GM12878 (cell line): ENCODE results near the gene MACROD2. TPM values are rescaled to one million over a fixed set of nuclear protein-coding genes. Genes with fewer than 3 reads are reported as not detected.

Source experiments
- CHD2 ChIP-seq: IDR thresholded peaks from 2 replicates; pipeline ENCODE4 v1.6.1; 2011; ENCODE audit warnings: low read depth, low read length, improper control_type of control experiment, borderline replicate concordance
- JUND ChIP-seq: IDR thresholded peaks from 2 replicates; pipeline ENCODE4 v1.6.1; 2012; ENCODE audit warnings: low read depth, mild to moderate bottlenecking, low read length, improper control_type of control experiment, moderate library complexity
- RB1 ChIP-seq: fragments of 450-650 bp; formaldehyde crosslinking; IDR thresholded peaks from 2 replicates; pipeline ENCODE4 v1.6.1; 2017; ENCODE audit warnings: mild to moderate bottlenecking, borderline replicate concordance
- SMC3 ChIP-seq: IDR thresholded peaks from 2 replicates; pipeline ENCODE4 v1.6.1; 2011; ENCODE audit warnings: low read length, improper control_type of control experiment, borderline replicate concordance
- SREBF2 ChIP-seq: IDR thresholded peaks from 2 replicates; pipeline ENCODE4 v1.6.1; 2012; ENCODE audit warnings: mild to moderate bottlenecking, low read length
- polyA plus RNA-seq, 11 experiments: library from polyadenylated mRNA; depleted of rRNA in 4 of 11; unstranded in 6 of 11; stranded (reverse) in 5 of 11; fragments of >200 nt; fragmentation: Nextera tagmentation in 4 of 11; fragmentation: Illumina TruSeq in 1 of 11; extraction: Ambion mirVana in 4 of 11; extraction: Trizol in 1 of 11; gene quantifications; 1 replicate in 1 of 11; 2 replicates in 10 of 11; pipeline versions ENCODE4 v1.2.1 to v1.2.3, GENCODE V29; 2011 to 2016; ENCODE audit warnings: inconsistent platforms in 2 of 11, missing spikeins in 2 of 11, low read depth in 1 of 11
- total RNA-seq, 4 experiments: library from RNA; depleted of rRNA in 3 of 4; stranded (reverse); fragments of >200 nt in 3 of 4; fragmentation: Illumina TruSeq in 1 of 4; extraction: Trizol in 1 of 4; gene quantifications; 2 replicates each; pipeline versions ENCODE4 v1.2.1 to v1.2.3, GENCODE V29; 2013 to 2021
- TF ChIP-seq, protein P1 (sequence below): IDR thresholded peaks from 2 replicates; pipeline ENCODE4 v1.6.1; 2011; ENCODE audit warnings: borderline replicate concordance, low read depth, mild to moderate bottlenecking, moderate library complexity, low read length; ENCODE audit not compliant: insufficient read depth, poor library complexity, severe bottlenecking
- TF ChIP-seq, protein P2 (sequence below): fragments of 450-650 bp; formaldehyde crosslinking; IDR thresholded peaks from 2 replicates; pipeline ENCODE4 v1.5.0; 2022; ENCODE audit warnings: mild to moderate bottlenecking, missing genetic modification characterization
- TF ChIP-seq, protein P3 (sequence below): fragments of 450-650 bp; IDR thresholded peaks from 2 replicates; pipeline ENCODE4 v1.6.1; 2016; ENCODE audit warnings: mild to moderate bottlenecking, moderate library complexity, borderline replicate concordance

MACROD2 gene
- total and polyA plus RNA-seq, 10 of the 15 experiments (the other 5 are each of a cell fraction or from before 2014, with no cell fraction given): 1.1 to 21.5 (median 2.2) TPM

DNA sequence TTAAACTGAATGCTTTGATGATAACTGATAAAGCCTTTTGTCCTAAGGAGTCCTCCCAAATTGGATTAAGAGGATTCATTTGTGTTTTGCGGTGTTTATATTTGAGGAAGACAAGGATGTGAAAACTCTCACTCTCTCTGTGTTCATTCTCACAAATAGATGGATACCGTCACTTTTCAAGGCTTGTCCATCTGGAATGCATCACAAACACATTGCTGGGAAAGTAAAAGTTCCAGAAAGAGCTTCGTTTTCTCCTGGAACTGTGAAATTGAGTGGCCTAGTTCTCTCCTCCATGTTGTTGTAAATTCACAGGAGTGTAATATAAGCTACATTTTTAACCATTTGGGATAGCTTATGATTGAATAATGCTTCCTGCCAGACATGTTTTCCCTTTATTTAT, 923.7 kb downstream of the MACROD2 start (continued):
- TF ChIP-seq, protein P1, sequence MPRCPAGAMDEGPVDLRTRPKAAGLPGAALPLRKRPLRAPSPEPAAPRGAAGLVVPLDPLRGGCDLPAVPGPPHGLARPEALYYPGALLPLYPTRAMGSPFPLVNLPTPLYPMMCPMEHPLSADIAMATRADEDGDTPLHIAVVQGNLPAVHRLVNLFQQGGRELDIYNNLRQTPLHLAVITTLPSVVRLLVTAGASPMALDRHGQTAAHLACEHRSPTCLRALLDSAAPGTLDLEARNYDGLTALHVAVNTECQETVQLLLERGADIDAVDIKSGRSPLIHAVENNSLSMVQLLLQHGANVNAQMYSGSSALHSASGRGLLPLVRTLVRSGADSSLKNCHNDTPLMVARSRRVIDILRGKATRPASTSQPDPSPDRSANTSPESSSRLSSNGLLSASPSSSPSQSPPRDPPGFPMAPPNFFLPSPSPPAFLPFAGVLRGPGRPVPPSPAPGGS: no peak
- TF ChIP-seq SMC3: no peak
- TF ChIP-seq RB1: no peak
- TF ChIP-seq, protein P2, sequence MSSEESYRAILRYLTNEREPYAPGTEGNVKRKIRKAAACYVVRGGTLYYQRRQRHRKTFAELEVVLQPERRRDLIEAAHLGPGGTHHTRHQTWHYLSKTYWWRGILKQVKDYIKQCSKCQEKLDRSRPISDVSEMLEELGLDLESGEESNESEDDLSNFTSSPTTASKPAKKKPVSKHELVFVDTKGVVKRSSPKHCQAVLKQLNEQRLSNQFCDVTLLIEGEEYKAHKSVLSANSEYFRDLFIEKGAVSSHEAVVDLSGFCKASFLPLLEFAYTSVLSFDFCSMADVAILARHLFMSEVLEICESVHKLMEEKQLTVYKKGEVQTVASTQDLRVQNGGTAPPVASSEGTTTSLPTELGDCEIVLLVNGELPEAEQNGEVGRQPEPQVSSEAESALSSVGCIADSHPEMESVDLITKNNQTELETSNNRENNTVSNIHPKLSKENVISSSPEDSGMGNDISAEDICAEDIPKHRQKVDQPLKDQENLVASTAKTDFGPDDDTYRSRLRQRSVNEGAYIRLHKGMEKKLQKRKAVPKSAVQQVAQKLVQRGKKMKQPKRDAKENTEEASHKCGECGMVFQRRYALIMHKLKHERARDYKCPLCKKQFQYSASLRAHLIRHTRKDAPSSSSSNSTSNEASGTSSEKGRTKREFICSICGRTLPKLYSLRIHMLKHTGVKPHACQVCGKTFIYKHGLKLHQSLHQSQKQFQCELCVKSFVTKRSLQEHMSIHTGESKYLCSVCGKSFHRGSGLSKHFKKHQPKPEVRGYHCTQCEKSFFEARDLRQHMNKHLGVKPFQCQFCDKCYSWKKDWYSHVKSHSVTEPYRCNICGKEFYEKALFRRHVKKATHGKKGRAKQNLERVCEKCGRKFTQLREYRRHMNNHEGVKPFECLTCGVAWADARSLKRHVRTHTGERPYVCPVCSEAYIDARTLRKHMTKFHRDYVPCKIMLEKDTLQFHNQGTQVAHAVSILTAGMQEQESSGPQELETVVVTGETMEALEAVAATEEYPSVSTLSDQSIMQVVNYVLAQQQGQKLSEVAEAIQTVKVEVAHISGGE (CRISPR knock-in tag): no peak
- TF ChIP-seq CHD2: no peak
- TF ChIP-seq SREBF2: no peak
- TF ChIP-seq JUND: no peak
- TF ChIP-seq, protein P3, sequence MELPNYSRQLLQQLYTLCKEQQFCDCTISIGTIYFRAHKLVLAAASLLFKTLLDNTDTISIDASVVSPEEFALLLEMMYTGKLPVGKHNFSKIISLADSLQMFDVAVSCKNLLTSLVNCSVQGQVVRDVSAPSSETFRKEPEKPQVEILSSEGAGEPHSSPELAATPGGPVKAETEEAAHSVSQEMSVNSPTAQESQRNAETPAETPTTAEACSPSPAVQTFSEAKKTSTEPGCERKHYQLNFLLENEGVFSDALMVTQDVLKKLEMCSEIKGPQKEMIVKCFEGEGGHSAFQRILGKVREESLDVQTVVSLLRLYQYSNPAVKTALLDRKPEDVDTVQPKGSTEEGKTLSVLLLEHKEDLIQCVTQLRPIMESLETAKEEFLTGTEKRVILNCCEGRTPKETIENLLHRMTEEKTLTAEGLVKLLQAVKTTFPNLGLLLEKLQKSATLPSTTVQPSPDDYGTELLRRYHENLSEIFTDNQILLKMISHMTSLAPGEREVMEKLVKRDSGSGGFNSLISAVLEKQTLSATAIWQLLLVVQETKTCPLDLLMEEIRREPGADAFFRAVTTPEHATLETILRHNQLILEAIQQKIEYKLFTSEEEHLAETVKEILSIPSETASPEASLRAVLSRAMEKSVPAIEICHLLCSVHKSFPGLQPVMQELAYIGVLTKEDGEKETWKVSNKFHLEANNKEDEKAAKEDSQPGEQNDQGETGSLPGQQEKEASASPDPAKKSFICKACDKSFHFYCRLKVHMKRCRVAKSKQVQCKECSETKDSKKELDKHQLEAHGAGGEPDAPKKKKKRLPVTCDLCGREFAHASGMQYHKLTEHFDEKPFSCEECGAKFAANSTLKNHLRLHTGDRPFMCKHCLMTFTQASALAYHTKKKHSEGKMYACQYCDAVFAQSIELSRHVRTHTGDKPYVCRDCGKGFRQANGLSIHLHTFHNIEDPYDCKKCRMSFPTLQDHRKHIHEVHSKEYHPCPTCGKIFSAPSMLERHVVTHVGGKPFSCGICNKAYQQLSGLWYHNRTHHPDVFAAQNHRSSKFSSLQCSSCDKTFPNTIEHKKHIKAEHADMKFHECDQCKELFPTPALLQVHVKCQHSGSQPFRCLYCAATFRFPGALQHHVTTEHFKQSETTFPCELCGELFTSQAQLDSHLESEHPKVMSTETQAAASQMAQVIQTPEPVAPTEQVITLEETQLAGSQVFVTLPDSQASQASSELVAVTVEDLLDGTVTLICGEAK: no peak
